OCI-LY7 (cell line): ENCODE measurements around the gene BBOX1. TPM values are rescaled to one million over a fixed set of nuclear protein-coding genes. Genes with fewer than 3 reads are reported as not detected.

Source experiments
- BruUV-seq: library from RNA; stranded (reverse); fragments of 400-500 nt; replicated peaks from 2 replicates; lab custom pipeline; 2021; lab: Mats Ljungman, UMichigan
- CTCF ChIA-PET: fragments of 300-600 bp; sonication (Branson Sonifier 250); formaldehyde crosslinking; loops from one replicate; lab custom pipeline; 2022; ENCODE audit warnings: antibody characterized with exemption; ENCODE audit not compliant: unreplicated experiment; lab: Charles Lee
- POLR2A ChIA-PET: fragments of 300-600 bp; sonication (Branson Sonifier 250); formaldehyde crosslinking; loops from one replicate; lab custom pipeline; 2022; ENCODE audit warnings: antibody characterized with exemption; lab: Charles Lee
- DNase-seq: peaks from one replicate; pipeline ENCODE4 v3.0.0-alpha.2; 2015; ENCODE audit warnings: low spot score
- H2AFZ ChIP-seq: fragments of 200-600 bp; sonication (generic), shearing (Covaris generic); 2 replicates; pipeline ENCODE4 v1.6.1; 2014; ENCODE audit warnings: mild to moderate bottlenecking, antibody characterized with exemption, low read length, moderate library complexity
- H3K27ac ChIP-seq: fragments of 200-600 bp; sonication (generic); 2 replicates; pipeline ENCODE4 v1.5.1; 2014; ENCODE audit warnings: mixed run types, low read depth, mild to moderate bottlenecking, moderate library complexity, low read length, inconsistent platforms; ENCODE audit not compliant: poor library complexity, severe bottlenecking
- H3K36me3 ChIP-seq: fragments of 200-600 bp; sonication (generic); 2 replicates; pipeline ENCODE4 v1.6.1; 2014; ENCODE audit warnings: mild to moderate bottlenecking, antibody characterized with exemption, low read length, moderate library complexity, mixed read lengths; ENCODE audit not compliant: insufficient read depth
- H3K4me1 ChIP-seq: fragments of 200-600 bp; sonication (generic); 2 replicates; pipeline ENCODE4 v1.5.1; 2014; ENCODE audit warnings: mild to moderate bottlenecking, low read length; ENCODE audit not compliant: insufficient read depth, poor library complexity, severe bottlenecking
- H3K4me2 ChIP-seq: fragments of 200-600 bp; sonication (generic); 2 replicates; pipeline ENCODE4 v1.6.1; 2014; ENCODE audit warnings: mild to moderate bottlenecking, low read length
- H3K4me3 ChIP-seq: fragments of 200-600 bp; sonication (generic); 2 replicates; pipeline ENCODE4 v1.5.1; 2014; ENCODE audit warnings: mild to moderate bottlenecking, low read depth, low read length; ENCODE audit not compliant: poor library complexity, severe bottlenecking
- H3K79me2 ChIP-seq: fragments of 200-600 bp; sonication (generic); 2 replicates; pipeline ENCODE4 v1.6.1; 2016; ENCODE audit warnings: low read depth, mild to moderate bottlenecking, low read length, moderate library complexity, mixed read lengths; ENCODE audit not compliant: insufficient read depth
- H3K9me2 ChIP-seq: fragments of 200-600 bp; sonication (generic); 2 replicates; pipeline ENCODE4 v1.6.1; 2016; ENCODE audit warnings: mild to moderate bottlenecking, low read length, mixed read lengths; ENCODE audit not compliant: insufficient read depth
- H3K9me3 ChIP-seq: fragments of 200-600 bp; sonication (generic); 2 replicates; pipeline ENCODE4 v1.6.1; 2014; ENCODE audit warnings: mild to moderate bottlenecking, mixed run types, low read length, mixed read lengths
- H4K20me1 ChIP-seq: fragments of 200-600 bp; sonication (generic); 2 replicates; pipeline ENCODE4 v1.6.1; 2014; ENCODE audit warnings: mild to moderate bottlenecking, antibody characterized with exemption, low read length, moderate library complexity, mixed read lengths; ENCODE audit not compliant: insufficient read depth
- CTCF ChIP-seq: fragments of 200-600 bp; sonication (generic); conservative IDR thresholded peaks from 2 replicates; pipeline ENCODE4 v1.5.1; 2014; ENCODE audit warnings: mild to moderate bottlenecking, antibody characterized with exemption, low read length, moderate library complexity, mixed read lengths
- EZH2phosphoT487 ChIP-seq: fragments of 200-600 bp; sonication (generic); IDR thresholded peaks from 2 replicates; pipeline ENCODE4 v1.6.1; 2018; ENCODE audit warnings: low read depth, borderline replicate concordance, mild to moderate bottlenecking, mixed run types, antibody characterized with exemption, low read length, moderate library complexity, mixed read lengths
- intact Hi-C: fragments of 100-400 bp; cut with micrococcal nuclease; formaldehyde crosslinking; loops from one replicate; pipeline ENCODE4 v1.10.0; 2022; ENCODE audit not compliant: unreplicated experiment
- total RNA-seq, 2 experiments: library from RNA; depleted of rRNA in 1 of 2; stranded (reverse); fragments of >200 nt in 1 of 2; shearing (Covaris generic) in 1 of 2; gene quantifications; 2 replicates each; pipeline ENCODE4 v1.2.3, GENCODE V29; 2014 to 2022

Gene BBOX1
- total RNA-seq, 2 experiments from 2014 or later: not detected

GRCh38 chr11:27057091-27057780 is 16.6 kb downstream of the BBOX1 start:
- CTCF ChIA-PET: no interaction called here

GRCh38 chr11:27058456-27058855 is 17.8 kb downstream of the BBOX1 start:
- TF ChIP-seq CTCF: no peak
- no peak for TF ChIP-seq EZH2phosphoT487
- DNase-seq: no peak
- CTCF ChIA-PET: no interaction called here
- intact Hi-C loops: no loop called here
- Histone ChIP-seq H2AFZ (no peak overlapping the region), H3K79me2 (no peaks in the 10 kb centered on the region), H3K4me3 (no peak overlapping the region), H4K20me1 (no peaks in the 10 kb centered on the region), H3K4me1 (peaks cover under 1% of the 10 kb centered on the region), H3K36me3 (no peaks in the 10 kb centered on the region), H3K27ac (no peak overlapping the region), H3K9me3 (no peaks in the 10 kb centered on the region), H3K4me2 (no peak overlapping the region), H3K9me2 (no peaks in the 10 kb centered on the region)
- BruUV-seq: no TSS peak
- POLR2A ChIA-PET: interaction anchor here (0.7 kb wide), 1 partner anchor 30 kb away, joined by 3 read pairs; no protein-coding TSS in a partner anchor

More at GRCh38 chr11:27057091-27057780, 16.6 kb downstream of the BBOX1 start:
- Histone ChIP-seq H3K9me2 (no peaks in the 10 kb centered on the region), H2AFZ (no peak overlapping the region), H3K9me3 (no peaks in the 10 kb centered on the region), H4K20me1 (no peaks in the 10 kb centered on the region), H3K79me2 (no peaks in the 10 kb centered on the region), H3K4me2 (no peak overlapping the region), H3K4me1 (no peaks in the 10 kb centered on the region), H3K27ac (no peak overlapping the region), H3K36me3 (no peaks in the 10 kb centered on the region), H3K4me3 (no peak overlapping the region)
- BruUV-seq: no TSS peak
- POLR2A ChIA-PET: interaction anchor here (0.7 kb wide), 1 partner anchor 183 kb away, joined by 3 read pairs; no protein-coding TSS in a partner anchor
- TF ChIP-seq CTCF: no peak
- no peak for TF ChIP-seq EZH2phosphoT487
- no peak for DNase-seq
- intact Hi-C loops: no loop called here

DNA sequence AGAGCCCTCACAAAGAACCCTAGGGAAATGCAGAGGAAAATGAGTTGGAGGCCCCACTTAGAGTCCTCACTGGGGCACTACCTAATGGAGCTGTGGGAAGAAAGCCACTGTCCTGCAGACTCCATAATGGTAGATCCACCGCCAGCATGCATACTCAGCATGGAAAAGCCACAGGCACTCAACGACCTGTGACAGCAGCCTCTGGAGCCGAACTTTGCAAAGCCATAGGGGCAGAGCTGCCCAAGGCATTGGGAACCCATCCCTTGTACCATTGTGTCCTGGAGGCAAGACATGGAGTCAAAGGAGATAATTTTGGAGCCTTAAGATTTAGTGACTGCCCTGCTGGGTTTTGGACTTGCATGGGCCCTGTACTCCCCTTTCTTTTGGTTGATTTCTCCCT is 18.8 kb downstream of the BBOX1 start:
- no peak for TF ChIP-seq CTCF
- no peak for TF ChIP-seq EZH2phosphoT487
- Histone ChIP-seq H3K4me1 (peaks cover 10% of the 10 kb centered on the region), H3K9me3 (no peaks in the 10 kb centered on the region), H2AFZ (no peak overlapping the region), H3K36me3 (no peaks in the 10 kb centered on the region), H3K9me2 (no peaks in the 10 kb centered on the region), H3K79me2 (no peaks in the 10 kb centered on the region), H3K27ac (no peak overlapping the region), H3K4me2 (no peak overlapping the region), H3K4me3 (no peak overlapping the region), H4K20me1 (no peaks in the 10 kb centered on the region)
- intact Hi-C loops: no loop called here
- no peak for DNase-seq
- ChIA-PET CTCF (no interaction called here), POLR2A (no interaction called here)
- no TSS peak for BruUV-seq
